WTC11 (cell line): ENCODE measurements around the gene GALR3.

Source experiments
- ESRRA ChIP-seq: sonication (generic); formaldehyde crosslinking; IDR thresholded peaks from 2 replicates; pipeline ENCODE4 v1.8.1; 2022; ENCODE audit warnings: mild to moderate bottlenecking, missing genetic modification reagents, borderline replicate concordance
- SP1 ChIP-seq: sonication (generic); formaldehyde crosslinking; conservative IDR thresholded peaks from 2 replicates; pipeline ENCODE4 v1.8.1; 2022; ENCODE audit warnings: missing genetic modification reagents
- TEAD1 ChIP-seq: sonication (generic); formaldehyde crosslinking; IDR thresholded peaks from 2 replicates; pipeline ENCODE4 v1.8.0; 2022; ENCODE audit warnings: mild to moderate bottlenecking, missing genetic modification reagents
- TF ChIP-seq, protein P1 (sequence below): fragments of 200-600 bp; IDR thresholded peaks from 2 replicates; pipeline ENCODE4 v1.8.0; 2022; ENCODE audit warnings: antibody characterized with exemption
- TF ChIP-seq, protein P2 (sequence below): sonication (generic); formaldehyde crosslinking; IDR thresholded peaks from 2 replicates; pipeline ENCODE4 v1.8.0; 2022; ENCODE audit warnings: mild to moderate bottlenecking, missing genetic modification reagents
- TF ChIP-seq, protein P3 (sequence below): sonication (generic); formaldehyde crosslinking; IDR thresholded peaks from 2 replicates; pipeline ENCODE4 v1.8.1; 2023; ENCODE audit warnings: mild to moderate bottlenecking, moderate library complexity, missing genetic modification reagents

DNA sequence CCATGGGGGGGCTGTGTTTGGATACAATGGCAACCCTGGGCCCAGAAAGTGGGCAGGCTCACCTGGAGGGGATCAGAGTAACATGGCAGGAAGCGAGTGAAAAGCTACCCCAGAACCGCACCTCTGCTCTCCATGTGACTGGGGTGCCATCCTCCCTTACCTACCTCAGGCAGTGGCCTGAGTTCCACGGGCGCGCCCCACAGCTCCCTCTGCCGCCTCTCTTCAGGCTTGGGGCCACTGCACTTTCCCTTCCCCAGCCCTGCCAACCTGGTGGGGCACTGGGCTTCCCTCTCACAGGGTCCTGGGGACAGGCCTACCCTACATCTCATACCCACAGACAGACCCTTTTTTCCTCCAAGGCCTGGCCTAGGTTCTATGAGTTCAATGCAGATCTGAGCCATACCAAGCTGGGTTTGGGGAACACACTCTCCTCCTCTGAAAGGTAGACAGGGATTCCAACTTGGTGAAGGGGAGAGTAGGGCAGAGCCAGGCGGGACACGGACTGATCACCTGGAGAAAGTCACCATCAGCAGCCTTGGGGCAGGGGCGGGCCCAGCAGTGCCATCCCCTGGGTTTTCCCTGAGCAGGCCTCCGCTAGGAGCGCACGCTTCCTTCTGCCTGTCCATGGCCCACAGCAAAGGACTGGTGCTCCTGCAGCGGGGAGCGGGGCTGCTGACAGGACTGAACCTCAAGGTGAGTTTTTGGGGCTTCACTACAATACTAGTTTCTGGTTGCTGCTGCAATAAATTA is 7.1 kb downstream of the GALR3 start:
- TF ChIP-seq, protein P1, sequence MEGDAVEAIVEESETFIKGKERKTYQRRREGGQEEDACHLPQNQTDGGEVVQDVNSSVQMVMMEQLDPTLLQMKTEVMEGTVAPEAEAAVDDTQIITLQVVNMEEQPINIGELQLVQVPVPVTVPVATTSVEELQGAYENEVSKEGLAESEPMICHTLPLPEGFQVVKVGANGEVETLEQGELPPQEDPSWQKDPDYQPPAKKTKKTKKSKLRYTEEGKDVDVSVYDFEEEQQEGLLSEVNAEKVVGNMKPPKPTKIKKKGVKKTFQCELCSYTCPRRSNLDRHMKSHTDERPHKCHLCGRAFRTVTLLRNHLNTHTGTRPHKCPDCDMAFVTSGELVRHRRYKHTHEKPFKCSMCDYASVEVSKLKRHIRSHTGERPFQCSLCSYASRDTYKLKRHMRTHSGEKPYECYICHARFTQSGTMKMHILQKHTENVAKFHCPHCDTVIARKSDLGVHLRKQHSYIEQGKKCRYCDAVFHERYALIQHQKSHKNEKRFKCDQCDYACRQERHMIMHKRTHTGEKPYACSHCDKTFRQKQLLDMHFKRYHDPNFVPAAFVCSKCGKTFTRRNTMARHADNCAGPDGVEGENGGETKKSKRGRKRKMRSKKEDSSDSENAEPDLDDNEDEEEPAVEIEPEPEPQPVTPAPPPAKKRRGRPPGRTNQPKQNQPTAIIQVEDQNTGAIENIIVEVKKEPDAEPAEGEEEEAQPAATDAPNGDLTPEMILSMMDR, result no peak
- TF ChIP-seq ESRRA (CRISPR knock-in tag) (no peak), SP1 (CRISPR knock-in tag) (no peak), TEAD1 (no peak)
- TF ChIP-seq, protein P2, sequence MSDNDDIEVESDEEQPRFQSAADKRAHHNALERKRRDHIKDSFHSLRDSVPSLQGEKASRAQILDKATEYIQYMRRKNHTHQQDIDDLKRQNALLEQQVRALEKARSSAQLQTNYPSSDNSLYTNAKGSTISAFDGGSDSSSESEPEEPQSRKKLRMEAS (CRISPR knock-in tag), result no peak
- TF ChIP-seq, protein P3, sequence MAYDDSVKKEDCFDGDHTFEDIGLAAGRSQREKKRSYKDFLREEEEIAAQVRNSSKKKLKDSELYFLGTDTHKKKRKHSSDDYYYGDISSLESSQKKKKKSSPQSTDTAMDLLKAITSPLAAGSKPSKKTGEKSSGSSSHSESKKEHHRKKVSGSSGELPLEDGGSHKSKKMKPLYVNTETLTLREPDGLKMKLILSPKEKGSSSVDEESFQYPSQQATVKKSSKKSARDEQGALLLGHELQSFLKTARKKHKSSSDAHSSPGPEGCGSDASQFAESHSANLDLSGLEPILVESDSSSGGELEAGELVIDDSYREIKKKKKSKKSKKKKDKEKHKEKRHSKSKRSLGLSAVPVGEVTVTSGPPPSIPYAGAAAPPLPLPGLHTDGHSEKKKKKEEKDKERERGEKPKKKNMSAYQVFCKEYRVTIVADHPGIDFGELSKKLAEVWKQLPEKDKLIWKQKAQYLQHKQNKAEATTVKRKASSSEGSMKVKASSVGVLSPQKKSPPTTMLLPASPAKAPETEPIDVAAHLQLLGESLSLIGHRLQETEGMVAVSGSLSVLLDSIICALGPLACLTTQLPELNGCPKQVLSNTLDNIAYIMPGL (CRISPR knock-in tag), result no peak
